HG03135 (cell line): ENCODE measurements around the gene XAGE2.

Source experiments
- ATAC-seq: cut with Tn5 transposase; IDR thresholded peaks from one replicate; pipeline ENCODE4 v1.9.1; 2021; ENCODE audit warnings: mild to moderate bottlenecking, moderate library complexity; ENCODE audit not compliant: unreplicated experiment

Gene XAGE2

GRCh38 chrX:52422884-52423283 is 54.1 kb downstream of the XAGE2 start:
- no peak for ATAC-seq

DNA sequence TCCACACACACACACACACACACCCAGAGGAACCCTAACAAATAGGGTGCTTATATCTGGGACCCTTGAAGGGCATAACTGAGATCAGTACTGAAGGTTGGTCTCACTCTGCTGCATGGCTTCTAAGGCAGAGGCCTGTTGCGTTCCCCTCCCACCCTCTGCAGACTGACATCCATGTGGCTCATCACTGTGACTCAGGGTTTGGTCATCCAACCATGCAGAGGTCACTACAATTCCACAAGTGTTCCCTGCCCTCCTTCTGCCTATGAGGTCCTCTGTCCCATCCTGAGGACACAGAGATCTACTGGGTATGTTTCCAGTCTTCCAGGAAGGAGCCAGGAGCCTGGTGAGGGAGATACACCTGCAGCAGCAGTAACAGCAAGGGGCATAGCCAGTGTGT is 55.8 kb downstream of the XAGE2 start:
- no peak for ATAC-seq
